ENCODE results near the gene USH1C.
A peak's percentile ranks its signal among the peaks of the same experiment; 100 is the strongest.

Gene USH1C

DNA sequence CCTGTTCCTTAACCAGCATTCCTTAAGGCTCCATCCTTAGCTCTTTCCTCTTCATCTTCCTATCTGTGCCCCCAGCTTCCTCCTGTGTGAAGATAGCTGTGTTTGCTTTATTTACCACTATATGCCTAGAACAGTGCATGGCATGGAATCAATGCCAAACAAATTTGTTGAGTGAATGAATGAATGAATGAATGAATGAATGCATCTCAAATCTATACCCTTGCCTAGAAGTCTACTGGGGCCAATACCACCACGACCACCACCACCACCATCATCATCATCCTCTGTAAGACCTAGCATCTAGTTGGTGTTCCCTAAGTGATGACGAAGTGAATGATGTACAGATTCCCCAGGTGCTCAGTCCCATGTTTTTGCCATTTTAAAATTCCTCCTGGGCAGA lies 2.0 kb upstream of the USH1C start:
- no peak for DNase-seq

DNA sequence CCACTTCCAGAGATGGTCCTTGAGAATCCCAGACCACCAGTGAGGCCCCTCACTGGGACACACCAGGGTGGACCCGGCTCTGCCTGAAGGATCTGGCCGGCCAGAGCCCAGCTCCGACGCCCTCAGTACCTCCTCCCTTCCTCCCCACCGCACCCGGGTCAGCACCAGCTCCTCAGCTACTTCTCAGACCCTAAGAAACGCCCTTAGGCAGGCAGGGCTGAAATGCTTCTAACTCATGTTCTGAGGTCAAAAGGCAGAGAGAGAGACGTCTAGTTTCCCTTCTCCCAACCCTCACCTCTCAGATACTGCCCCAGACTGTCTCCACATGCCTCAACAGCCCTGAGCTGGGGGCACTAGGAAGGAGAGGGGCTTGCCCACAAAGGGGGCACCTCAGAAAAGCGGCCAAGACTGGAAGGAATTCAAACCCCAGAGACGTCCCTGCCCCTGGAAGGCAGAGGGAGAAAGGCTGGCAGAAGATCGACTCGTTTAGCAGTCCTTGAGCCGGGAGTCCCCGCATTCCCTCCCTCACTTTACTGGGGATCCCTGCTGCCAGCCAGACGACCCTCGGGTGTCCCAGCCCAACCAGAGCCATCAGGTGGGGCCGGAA lies 539 bp downstream of the USH1C start:
- no peak for DNase-seq

DNA sequence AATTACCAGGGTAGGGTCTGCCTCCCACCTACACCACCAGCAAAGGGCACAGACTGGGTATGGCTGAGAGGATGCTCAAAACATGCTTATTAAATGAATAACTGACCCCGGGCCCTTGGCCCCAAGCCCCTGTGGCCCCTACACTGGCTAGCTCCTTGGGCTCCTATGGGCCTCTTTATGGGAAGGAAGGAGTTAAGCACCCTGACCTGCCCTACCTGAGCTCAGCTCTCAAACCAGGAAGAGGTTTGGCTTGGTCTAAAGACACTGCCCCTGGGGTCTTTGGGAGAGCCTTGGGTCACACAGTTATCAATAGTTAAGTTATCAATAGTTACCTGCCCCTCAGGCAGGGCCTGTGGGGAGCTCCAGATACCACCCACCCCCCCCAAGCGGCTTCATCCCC lies 1.2 kb downstream of the USH1C start:
- no peak for DNase-seq

DNA sequence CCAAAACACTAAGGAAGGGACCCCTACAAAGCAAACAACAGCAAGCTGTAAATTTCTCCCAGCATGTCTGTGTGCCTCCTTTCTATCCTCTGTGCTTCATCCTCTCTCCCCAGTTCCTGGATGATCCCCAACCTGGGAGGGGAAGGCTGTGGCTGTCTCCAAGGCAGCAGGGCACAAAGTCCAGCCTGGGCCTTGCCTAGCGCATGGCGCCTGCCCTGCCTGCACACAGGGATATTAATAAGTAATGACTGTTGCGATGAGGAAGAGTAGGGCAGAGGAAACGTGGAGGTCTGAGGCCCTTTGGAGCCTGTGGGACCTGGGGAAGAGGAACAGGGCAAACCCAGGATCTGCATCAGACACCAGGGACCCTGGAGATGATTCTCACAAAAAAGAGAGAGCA lies 2.0 kb downstream of the USH1C start:
- DNase-seq, result no peak

DNA sequence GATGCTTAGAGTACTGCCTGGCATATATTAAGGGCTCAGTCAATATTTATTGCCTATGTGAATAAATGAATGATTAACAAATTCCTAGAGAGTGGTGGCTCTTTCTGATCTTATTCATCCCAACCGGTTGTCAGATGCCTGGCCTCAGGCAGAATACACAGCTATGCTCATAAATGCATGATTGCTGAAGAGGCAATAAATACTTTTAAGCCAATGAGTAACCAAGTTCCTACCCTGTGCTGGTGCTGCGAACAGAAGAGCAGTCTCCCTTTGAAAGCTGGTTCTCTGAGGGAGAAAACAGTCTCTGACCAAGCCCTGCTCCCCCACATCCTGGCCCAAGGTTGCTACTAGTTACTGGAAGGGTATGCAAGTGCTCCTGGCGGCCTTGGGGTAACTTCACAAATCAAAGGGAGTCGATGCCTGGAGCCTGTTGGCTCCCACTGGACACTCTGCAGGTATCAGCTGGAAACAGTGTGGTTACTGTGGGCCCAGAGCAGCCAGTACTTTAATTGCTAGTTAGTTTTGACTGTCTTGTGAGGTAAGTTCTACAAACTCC lies 2.8 kb downstream of the USH1C start:
- no peak for DNase-seq

DNA sequence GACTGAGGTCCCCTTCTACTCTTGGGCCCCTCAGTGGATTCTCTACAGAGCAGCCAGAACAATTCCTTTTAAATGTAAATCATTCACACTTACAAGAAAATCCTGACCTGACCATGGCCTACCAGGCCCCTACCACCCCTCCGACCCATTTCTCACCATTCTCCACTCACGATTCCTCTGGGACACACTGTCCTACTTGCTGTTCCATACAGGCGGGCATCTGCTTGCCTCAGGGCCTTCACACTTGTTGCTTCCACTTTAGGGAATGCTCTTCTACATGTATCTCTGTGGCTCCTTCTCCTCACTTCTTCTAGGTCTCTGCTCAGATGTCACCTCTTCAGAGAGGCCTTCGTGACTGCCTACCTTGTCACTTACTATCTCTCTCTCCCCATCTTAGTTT lies 3.4 kb downstream of the USH1C start:
- no peak for DNase-seq

DNA sequence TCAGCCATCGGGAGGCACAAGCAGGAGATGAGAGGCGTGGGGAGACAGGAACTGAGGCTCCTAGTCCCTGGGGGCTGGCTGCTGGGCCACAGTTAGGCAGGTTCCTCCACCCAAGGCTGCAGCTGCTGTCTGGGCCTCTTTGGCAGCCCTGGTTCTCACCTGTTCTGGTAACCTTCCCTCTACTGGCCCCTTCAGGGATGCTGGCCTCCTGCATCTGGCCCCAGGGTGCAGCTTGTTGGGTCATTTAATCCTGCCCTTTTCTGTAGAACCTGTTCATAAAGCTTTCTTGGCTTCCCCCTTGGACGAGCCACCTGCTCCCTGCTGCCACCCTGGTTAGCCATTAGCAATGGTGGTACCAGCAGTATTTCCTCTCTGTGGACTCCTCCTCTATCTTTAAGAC lies 5.5 kb downstream of the USH1C start:
- DNase-seq, result no peak

DNA sequence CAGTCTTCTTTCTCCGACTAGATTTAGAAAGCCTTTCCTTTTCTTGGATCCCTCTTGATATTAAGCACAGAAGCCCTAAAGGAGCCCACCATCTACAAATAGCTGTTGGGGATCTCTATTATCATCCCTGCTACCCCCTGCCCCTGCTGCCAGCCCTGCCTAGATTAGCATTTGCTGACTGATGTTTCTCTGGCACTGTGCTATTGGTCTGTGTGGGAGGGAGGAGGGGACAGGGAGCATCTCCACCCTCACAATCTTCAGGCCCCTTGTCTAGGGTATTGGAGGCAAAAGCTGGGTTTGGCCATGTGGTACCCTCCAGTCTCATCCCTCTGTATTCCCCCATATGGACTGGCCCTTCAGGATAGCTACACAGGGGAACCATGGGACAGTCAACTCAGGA lies 6.2 kb downstream of the USH1C start:
- DNase-seq, result no peak

DNA sequence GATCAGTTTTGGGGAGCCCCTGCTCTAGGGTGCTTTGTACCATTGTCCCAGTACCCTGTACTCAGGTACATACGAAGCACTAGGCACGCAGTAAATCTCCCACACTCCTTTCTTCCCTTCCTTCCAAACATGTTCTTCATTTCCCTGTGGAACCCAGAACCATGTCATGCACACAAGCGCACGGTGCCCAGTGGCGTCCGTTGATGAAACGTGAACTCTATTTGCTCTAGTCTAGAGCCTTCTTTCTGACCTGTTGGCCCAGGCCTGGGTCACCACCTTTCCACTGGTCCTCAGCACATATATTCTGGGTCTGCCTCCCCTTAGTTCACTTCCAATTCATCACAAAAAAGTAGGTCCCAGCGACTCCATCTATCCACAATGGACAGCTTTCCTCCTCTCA lies 7.0 kb downstream of the USH1C start:
- no peak for DNase-seq

DNA sequence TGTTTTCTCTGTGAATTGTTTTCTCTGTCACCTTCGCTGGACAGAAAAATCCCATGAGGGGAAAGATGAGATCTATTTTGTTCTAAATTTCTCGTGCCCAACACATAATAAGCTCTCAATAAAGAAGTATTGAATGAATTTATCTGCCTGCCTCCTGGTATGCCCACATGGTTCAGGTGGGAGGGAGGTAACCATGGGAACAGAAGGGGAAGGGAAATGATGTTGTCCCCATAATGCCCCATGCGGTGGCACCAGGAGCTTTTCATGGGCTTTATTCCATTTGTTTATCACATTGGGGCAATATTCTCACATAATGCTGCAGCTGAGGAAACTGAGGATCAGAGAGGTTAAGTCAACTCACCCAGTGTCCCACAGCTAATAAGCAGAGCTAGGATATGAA lies 8.7 kb downstream of the USH1C start:
- DNase-seq, result no peak

DNA sequence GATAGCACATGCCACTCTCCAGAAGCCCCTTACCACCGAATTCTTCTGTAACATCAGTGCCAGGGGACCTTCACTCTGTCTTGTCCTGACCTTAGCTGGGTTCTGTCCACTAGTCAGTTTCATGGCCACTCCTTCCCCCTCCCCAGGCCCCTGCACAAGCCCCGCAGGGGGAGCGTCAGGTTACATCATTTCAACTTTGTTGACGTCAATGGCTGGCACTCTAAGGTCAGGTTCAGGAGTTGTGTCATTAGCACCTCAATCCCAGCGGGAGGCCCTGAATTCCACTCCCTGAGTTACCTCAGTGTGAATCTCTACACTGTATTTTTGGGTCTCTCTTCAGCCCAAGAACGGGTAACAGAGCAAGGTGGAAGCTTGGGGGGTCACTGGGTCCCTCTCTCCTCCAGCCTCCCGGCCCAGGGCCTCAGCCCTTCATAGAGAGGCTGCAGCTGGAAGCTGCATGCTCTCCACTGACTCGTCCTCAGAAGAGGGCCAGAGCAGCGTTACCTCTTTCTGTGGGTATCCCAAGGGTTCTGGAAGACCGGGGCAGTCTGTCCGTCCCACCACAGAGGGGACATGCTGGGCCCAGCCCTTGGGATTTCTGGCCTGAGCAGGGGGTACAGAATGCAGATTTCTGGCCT lies 10.3 kb downstream of the USH1C start:
- DNase-seq, result no peak

DNA sequence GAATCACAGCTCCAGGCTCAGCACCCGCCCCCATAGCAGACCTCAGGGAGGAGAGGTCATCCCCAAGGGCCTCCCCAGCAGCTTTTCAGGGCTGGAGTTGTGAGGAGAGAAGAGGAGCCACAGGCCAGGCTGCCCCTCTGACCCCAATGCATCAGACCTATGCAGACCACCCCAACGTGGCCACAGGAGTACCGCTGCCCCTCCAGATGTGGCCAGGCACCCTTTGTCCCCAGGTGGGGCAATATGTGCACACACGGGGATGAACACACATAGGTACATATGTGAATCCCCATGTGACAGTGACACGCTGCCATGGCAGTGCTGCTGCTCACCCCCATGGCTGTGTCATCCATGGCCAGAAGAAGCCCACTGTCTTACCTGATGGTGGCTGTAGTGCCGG lies 10.9 kb downstream of the USH1C start:
- no peak for DNase-seq

DNA sequence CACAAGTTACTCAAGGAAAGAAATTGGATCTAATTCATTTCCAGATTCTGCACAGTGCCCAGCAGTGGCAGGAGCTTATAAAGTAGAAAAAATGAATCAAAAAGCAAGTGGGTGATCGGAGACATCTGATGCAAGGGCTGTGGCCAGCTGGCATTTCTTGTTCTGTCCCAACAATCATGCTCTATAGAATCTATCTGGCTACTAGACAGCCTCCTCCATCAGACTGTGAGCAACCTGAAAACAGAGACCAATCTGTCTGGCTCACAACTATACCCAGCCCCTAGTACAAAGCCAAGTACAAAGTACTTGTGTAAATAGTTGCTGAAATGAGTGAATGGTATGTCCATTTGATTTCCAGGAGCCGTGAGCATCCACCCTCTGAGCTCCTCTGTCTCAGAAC lies 11.4 kb downstream of the USH1C start:
- DNase-seq, result no peak

DNA sequence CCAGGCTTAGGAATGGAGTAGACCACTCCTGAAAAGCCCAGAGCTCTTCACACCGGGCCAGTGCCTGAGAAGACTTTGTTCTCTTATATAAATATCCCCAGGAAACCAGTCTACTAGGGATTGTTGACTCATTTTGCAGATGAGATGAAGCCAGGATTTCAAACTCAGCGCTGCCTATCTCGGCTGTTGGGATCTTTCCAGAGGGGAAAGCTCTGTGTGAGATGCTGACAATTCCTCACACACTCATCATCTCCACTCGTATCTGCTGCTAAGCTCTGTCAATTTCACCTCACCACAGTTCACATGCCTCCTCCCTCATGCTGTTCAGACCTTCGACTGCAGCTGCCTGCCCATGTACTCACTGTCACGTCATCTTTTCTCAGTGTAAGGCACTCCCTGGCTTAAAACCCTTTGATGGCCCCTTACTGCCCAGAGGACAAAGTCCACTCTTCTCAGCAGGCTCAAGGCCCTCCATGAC lies 12.5 kb downstream of the USH1C start:
- DNase-seq, result no peak

DNA sequence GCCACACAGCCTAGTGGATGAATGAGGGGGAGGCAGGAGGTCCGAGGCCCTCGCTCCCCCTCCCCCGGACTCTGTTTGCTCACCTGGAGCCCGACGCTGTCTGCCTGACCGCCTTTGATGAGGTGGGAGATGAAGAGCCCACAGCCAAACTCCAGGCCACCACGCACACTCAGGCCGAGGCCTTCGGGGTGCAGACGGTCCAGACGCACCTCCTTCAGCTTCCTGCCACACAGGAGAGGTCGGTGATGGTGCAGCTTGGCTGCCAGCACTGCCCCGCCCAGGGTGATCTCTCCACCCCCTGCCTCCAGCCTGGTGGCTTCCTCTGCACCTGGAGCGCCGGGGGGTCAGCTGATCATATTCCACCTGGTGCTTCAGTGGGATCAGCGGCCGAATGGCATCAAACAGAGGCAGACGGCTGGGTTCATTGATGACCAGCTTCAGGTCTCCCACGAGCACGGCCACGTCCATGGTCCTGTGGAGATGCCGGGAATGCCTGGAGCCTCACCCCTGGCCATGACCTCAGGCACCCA lies 13.1 kb downstream of the USH1C start:
- DNase-seq, result peak; percentile 75

DNA sequence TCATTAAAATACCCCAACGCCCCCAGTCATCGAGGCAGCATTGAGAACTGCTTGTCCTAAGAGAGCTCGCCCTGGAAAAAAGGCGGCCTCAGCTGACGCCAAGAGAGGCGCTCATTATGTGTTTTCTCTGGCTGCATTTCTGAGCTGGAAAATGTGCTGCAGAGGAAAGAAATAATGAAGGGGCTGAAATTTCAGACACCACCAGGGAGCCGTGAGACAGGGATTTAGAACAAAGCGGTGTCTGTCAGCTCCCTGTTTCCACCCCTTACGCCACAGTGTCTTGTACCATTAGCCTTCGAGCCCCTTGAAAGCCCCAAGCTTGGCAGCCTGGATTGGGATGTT lies 14.4 kb downstream of the USH1C start:
- no peak for DNase-seq

DNA sequence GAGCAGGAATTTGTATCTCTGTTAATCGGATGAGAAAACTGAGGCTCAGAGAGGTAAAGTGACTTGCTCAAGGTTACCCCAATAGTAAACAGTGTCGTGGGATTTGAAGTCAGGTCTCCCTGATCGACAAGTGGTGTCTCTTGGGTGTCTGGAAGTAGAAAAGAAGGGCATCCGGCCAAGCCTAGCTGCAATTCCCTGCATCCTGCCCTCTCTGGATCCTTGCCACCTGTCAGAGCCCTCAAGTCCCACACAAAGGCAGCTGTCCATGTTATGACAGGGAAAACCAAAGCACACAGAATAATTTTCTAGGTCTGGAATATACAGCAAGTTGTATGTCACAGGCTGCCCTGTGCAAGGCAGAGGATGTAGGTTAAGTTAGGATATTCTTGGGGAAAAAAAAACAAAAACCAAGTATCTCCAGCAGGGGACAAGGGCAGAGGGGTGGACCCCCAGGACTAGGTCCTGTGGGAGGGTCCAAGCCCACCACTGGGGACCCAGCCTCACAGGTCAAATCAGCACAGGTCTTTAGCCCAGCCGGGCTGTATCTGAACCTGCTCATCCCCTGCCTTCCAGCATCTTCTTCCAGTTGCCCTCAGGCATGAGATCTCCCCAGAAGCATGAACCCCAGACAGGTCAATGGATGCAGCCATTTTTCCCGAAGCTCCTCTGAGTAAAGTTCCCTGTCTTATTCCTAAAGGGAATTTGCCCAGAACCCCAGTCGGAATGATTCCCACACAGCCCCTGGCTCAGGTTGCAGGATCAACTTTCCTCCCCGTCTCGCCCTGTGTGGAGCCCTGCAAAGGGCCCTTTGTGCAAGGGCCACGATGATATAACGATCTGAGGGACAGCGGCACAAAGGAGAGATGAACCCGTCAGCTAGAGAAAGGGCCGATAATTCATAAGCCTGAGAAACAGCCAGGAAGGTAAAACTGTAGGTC lies 15.0 kb downstream of the USH1C start:
- no peak for DNase-seq

DNA sequence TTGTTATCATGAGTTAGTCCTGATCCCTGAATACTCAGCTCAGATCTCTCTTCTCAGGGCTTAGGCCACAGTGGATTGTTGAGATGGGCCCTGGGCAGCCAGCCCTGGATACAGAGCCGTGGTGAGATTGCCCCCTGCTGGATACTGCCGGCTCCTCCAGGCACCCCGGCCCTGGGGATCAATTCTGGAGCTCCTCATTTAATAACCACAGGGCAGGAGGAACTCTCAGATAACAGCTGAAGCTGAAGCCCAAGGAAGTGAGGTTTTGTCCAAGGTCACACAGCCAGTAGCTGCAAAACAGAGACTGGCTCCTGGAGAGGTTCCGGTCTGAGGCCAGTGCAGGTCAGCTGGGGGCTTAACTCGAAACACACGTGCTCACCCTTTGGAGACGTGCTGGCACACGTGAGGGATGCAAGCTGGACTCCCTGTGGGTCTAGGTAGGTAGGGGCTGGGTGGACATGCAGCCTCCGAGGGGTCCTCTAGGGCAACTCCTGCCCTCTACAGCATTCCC lies 16.0 kb downstream of the USH1C start:
- peak; percentile 24 for DNase-seq

DNA sequence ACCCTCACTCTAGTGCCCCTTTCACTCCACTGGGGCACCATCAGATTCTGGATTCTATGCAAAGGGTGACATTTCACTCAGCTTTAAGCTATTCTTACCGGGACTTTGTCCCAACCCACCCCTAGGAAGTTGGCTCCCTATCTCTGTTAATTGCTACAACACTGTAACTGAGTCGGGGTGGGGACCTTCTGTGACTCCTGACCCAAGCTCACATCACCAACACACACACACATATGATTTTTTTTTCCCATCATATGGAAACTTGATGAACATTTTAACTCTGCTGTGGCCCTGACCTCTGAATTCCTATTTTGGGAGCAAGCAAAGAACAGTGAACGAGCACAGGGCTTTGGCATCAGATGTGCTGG lies 16.6 kb downstream of the USH1C start:
- no peak for DNase-seq

DNA sequence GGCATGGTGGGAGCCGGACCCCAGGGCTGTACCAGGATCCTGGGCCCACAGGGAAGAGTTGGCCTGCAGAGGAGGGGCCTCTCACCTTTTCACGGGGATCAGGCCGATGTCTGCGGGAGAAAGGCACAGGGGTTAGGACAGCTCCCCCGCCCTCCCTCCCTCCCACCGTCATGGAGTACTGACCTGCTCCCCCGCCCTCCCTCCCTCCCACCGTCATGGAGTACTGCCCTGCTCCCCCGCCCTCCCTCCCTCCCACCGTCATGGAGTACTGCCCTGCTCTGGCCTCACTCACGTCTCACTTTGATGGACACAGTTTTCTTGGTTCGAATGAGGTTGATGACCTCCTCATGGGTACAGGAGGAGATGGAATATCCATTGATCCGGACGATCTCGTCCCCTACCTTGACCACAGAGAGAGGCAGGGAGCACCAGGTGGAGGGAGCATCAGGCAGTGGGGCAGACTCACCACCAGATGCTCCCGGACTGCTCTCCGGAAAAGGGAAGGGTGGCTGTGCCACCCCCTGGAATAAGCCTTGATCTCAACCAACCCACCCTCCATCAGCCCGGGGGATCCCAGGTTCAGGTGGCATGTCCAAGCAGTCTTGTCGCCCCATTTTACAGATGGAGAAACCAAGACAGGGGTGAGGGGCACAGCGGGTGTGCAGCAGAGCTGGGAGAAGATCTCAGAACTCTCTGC lies 17.1 kb downstream of the USH1C start:
- DNase-seq, result no peak

DNA sequence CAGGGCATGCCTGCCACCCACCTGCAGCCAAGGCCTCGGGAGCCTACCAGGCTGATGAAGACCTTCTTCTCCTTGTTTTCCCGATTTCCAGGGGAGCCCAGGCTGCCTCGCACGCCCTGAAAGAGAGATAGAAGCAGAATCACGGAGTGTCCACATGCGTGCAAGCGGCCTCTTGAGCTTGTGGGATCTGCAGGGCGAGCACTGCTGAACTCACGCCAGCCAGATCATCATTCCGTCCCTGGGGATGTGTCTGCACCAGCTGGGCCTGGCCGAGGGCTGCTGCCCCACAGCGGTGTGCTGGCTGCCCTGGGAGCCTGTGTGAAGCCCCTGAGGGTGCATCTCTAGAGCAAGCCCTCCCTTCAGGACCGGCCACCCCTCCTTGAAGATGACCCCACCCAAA lies 17.9 kb downstream of the USH1C start:
- DNase-seq, result no peak

DNA sequence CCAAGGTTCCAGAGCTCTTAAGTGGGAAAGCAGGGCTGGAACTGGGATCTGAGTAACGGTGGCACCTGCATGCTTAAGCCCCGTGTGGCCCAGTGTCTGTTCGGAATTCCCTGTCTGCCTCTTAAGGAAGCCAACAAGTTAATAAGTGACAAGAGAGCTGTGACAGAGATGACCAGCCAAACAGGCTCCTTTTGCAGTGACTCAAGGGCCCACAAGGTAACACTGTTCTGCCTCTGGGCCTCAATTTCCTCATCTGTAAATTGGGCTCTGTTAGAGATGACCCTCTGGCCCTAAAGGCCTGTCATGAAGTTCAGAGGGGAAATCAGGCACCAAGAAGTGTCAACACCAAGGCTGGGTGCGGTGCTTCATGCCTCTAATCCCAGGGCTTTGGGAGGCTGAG lies 18.6 kb downstream of the USH1C start:
- DNase-seq, result no peak

DNA sequence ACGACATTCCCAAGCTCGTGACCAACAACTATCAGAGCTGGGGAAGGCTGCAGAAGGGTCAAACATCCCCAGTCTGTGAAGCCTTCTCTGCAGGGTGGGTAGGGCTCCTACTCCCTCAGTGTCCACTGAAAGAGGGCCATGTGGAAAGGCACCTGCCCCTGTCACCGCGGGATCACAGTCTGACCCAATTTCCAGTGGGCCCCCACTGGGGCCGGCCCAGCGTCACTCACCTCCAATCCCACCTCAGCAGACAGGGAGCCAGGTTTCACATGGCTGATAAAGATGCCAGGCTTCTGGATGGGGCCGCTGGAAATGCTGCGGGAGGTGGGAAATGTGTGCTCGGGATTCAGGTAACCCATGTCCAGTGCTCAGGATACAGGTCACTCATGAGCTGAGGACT lies 20.0 kb downstream of the USH1C start:
- DNase-seq, result no peak
